Measurements from ENCODE around the gene TMA16. TPM values are rescaled to one million over a fixed set of nuclear protein-coding genes. Genes with fewer than 3 reads are reported as not detected.

Gene TMA16
- polyA plus RNA-seq, 1 experiment, result 5.4 TPM

- Histone ChIP-seq H3K27me3 (ENCODE audit: control insufficient read depth, insufficient read depth, low read length) (no peaks in the 10 kb centered on the region), H3K4me3 (ENCODE audit: low read depth, low read length) (no peak overlapping the region), H3K36me3 (ENCODE audit: control insufficient read depth, insufficient read depth, low read length) (peaks cover 1% of the 10 kb centered on the region; the same call in 1 of the 2 replicates)
- CTCF ChIA-PET, result interaction anchor here (1.9 kb wide), 1 partner anchor 9 kb away, joined by 6 read pairs; no protein-coding TSS in a partner anchor
- TF ChIP-seq CTCF (IDR thresholded peaks at IDR 0.05; ENCODE audit: insufficient read depth, low read depth, low read length), result no peak
- DNase-seq (ENCODE audit: low read depth), result no peak
- POLR2A ChIA-PET, result no interaction called here
These were observed 10.9 kb downstream of the TMA16 start for GRCh38 chr4:163505374-163505773.

- TF ChIP-seq CTCF (IDR thresholded peaks at IDR 0.05; ENCODE audit: insufficient read depth, low read depth, low read length), result no peak
- ChIA-PET POLR2A (no interaction called here), CTCF (no interaction called here)
- DNase-seq (ENCODE audit: low read depth), result no peak
- H3K36me3 ChIP-seq (ENCODE audit: control insufficient read depth, insufficient read depth, low read length), result peaks cover 5% of the 10 kb centered on the region; the same call in 1 of the 2 replicates
- no peaks in the 10 kb centered on the region for H3K27me3 ChIP-seq (ENCODE audit: control insufficient read depth, insufficient read depth, low read length)
- no peak overlapping the region for H3K4me3 ChIP-seq (ENCODE audit: low read depth, low read length)
These were observed 20.7 kb downstream of the TMA16 start for GRCh38 chr4:163515198-163515597.

- ChIA-PET CTCF (interaction anchor here (0.6 kb wide), 1 partner anchor 17 kb away, joined by 3 read pairs; no protein-coding TSS in a partner anchor), POLR2A (no interaction called here)
- DNase-seq (ENCODE audit: low read depth), result no peak
- H3K4me3 ChIP-seq (ENCODE audit: low read depth, low read length), result no peak overlapping the region
- peaks cover 5% of the 10 kb centered on the region; the same call in 1 of the 2 replicates for H3K36me3 ChIP-seq (ENCODE audit: control insufficient read depth, insufficient read depth, low read length)
- H3K27me3 ChIP-seq (ENCODE audit: control insufficient read depth, insufficient read depth, low read length), result no peaks in the 10 kb centered on the region
- no peak for TF ChIP-seq CTCF (IDR thresholded peaks at IDR 0.05; ENCODE audit: insufficient read depth, low read depth, low read length)
These were observed 29.4 kb downstream of the TMA16 start for GRCh38 chr4:163523791-163524365.

GRCh38 chr4:163525982-163526381 is 31.5 kb downstream of the TMA16 start:
- no peak for DNase-seq (ENCODE audit: low read depth)
- TF ChIP-seq CTCF (IDR thresholded peaks at IDR 0.05; ENCODE audit: insufficient read depth, low read depth, low read length), result no peak
- ChIA-PET POLR2A (no interaction called here), CTCF (interaction anchor here (1.0 to 1.1 kb wide), 3 partner anchors 17 to 23 kb away, joined by 3 read pairs; no protein-coding TSS in a partner anchor)
- peaks cover 5% of the 10 kb centered on the region; the same call in 1 of the 2 replicates for H3K36me3 ChIP-seq (ENCODE audit: control insufficient read depth, insufficient read depth, low read length)
- H3K4me3 ChIP-seq (ENCODE audit: low read depth, low read length), result no peak overlapping the region
- no peaks in the 10 kb centered on the region for H3K27me3 ChIP-seq (ENCODE audit: control insufficient read depth, insufficient read depth, low read length)

GRCh38 chr4:163527172-163527571 is 32.7 kb downstream of the TMA16 start:
- no peak for TF ChIP-seq CTCF (IDR thresholded peaks at IDR 0.05; ENCODE audit: insufficient read depth, low read depth, low read length)
- ChIA-PET CTCF (no interaction called here), POLR2A (no interaction called here)
- Histone ChIP-seq H3K27me3 (ENCODE audit: control insufficient read depth, insufficient read depth, low read length) (no peaks in the 10 kb centered on the region), H3K36me3 (ENCODE audit: control insufficient read depth, insufficient read depth, low read length) (peaks cover 5% of the 10 kb centered on the region; the same call in 1 of the 2 replicates), H3K4me3 (ENCODE audit: low read depth, low read length) (no peak overlapping the region)
- no peak for DNase-seq (ENCODE audit: low read depth)
